Measurements from ENCODE around the gene PTPRK.

PTPRK gene

GRCh38 chr6:128073389-128073788 lies 447.0 kb downstream of the PTPRK start:
- peaks cover 0 to 12% (median 0%) of the 10 kb centered on the region in 3 donors for H3K36me3 ChIP-seq
- H3K4me1 ChIP-seq: no peaks in the 10 kb centered on the region
- H3K27me3 ChIP-seq: no peaks in the 10 kb centered on the region
- H3K9me3 ChIP-seq: no peaks in the 10 kb centered on the region
- H3K4me3 ChIP-seq: no peak overlapping the region
- no peak overlapping the region for H3K27ac ChIP-seq
- intact Hi-C loops (cut with DNase I; ENCODE audit: low total_unique reads): no loop called here
- TF ChIP-seq CTCF (IDR thresholded peaks at IDR 0.05): no peak
- DNase-seq: no peak

DNA sequence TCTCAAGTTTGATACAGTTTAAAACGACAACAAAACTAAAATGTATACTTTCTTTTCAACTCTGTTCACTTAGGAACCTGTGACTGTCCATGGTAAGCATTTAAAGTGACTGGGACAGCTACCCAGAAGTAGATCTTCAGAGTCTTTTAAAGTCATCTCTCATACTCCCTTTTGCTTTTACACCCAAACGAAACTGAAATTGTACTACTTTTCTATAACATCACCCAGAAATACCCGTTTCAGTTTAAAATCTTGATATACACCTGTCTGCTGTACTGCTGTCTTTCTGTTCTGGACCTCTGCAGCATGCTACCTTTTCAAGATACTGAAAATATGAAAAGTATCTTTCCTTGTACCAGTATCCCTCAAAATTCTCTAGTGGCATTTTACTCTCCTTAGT lies 449.2 kb downstream of the PTPRK start:
- no peaks in the 10 kb centered on the region for H3K27me3 ChIP-seq
- TF ChIP-seq CTCF (IDR thresholded peaks at IDR 0.05): no peak
- H3K36me3 ChIP-seq: peaks cover 7 to 20% (median 10%) of the 10 kb centered on the region in 3 donors
- DNase-seq: no peak
- H3K9me3 ChIP-seq: no peaks in the 10 kb centered on the region
- H3K27ac ChIP-seq: no peak overlapping the region
- H3K4me3 ChIP-seq: no peak overlapping the region
- intact Hi-C loops (cut with DNase I; ENCODE audit: low total_unique reads): no loop called here
- no peaks in the 10 kb centered on the region for H3K4me1 ChIP-seq

- TF ChIP-seq CTCF (IDR thresholded peaks at IDR 0.05): no peak
- DNase-seq: no peak
- peaks cover 7 to 21% (median 10%) of the 10 kb centered on the region in 3 donors for H3K36me3 ChIP-seq
- H3K4me3 ChIP-seq: no peak overlapping the region
- no peaks in the 10 kb centered on the region for H3K27me3 ChIP-seq
- H3K27ac ChIP-seq: no peak overlapping the region
- no peaks in the 10 kb centered on the region for H3K9me3 ChIP-seq
- H3K4me1 ChIP-seq: no peaks in the 10 kb centered on the region
- intact Hi-C loops (cut with DNase I; ENCODE audit: low total_unique reads): no loop called here
These were observed 450.0 kb downstream of the PTPRK start for GRCh38 chr6:128070406-128070805.

- intact Hi-C loops (cut with DNase I; ENCODE audit: low total_unique reads): no loop called here
- H3K4me3 ChIP-seq: no peak overlapping the region
- TF ChIP-seq CTCF (IDR thresholded peaks at IDR 0.05): no peak
- H3K36me3 ChIP-seq: peaks cover 9 to 15% (median 10%) of the 10 kb centered on the region in 3 donors
- H3K27ac ChIP-seq: no peak overlapping the region
- no peak for DNase-seq
- no peaks in the 10 kb centered on the region for H3K4me1 ChIP-seq
- H3K9me3 ChIP-seq: no peaks in the 10 kb centered on the region
- H3K27me3 ChIP-seq: no peaks in the 10 kb centered on the region
These were observed 451.2 kb downstream of the PTPRK start for GRCh38 chr6:128069188-128069587.

DNA sequence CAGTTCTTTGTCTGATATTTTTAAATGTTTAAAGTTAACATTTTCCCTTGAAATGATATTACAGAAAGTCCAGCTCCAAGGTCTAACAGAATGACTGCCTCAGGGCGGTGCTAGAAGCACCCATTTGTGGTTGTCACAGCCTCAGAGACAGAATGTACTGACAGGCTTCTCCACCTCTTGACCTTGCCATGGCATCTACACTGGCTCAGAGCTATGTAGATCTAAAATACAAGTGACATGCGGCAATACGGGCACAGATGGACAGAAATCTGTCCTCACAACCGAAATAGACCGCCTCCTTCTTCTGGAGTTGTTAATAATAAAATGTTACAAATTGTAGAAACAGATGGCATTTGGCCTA lies 452.3 kb downstream of the PTPRK start:
- TF ChIP-seq CTCF (IDR thresholded peaks at IDR 0.05): no peak
- H3K36me3 ChIP-seq: peaks cover 10 to 19% (median 12%) of the 10 kb centered on the region in 3 donors
- no peak overlapping the region for H3K27ac ChIP-seq
- DNase-seq: no peak
- intact Hi-C loops (cut with DNase I; ENCODE audit: low total_unique reads): no loop called here
- H3K4me1 ChIP-seq: no peaks in the 10 kb centered on the region
- no peaks in the 10 kb centered on the region for H3K9me3 ChIP-seq
- no peaks in the 10 kb centered on the region for H3K27me3 ChIP-seq
- no peak overlapping the region for H3K4me3 ChIP-seq

- Histone ChIP-seq H3K9me3 (no peaks in the 10 kb centered on the region), H3K36me3 (peaks cover 10 to 19% (median 12%) of the 10 kb centered on the region in 3 donors), H3K4me3 (no peak overlapping the region), H3K27me3 (no peaks in the 10 kb centered on the region), H3K4me1 (no peaks in the 10 kb centered on the region), H3K27ac (no peak overlapping the region)
- no peak for TF ChIP-seq CTCF (IDR thresholded peaks at IDR 0.05)
- no peak for DNase-seq
- intact Hi-C loops (cut with DNase I; ENCODE audit: low total_unique reads): no loop called here
These were observed 452.8 kb downstream of the PTPRK start for GRCh38 chr6:128067446-128068118.

Data from tibial artery (tissue), 4 donors.